Sigmoid colon (tissue), 7 donors: ENCODE data around the gene SPPL2B. TPM values are rescaled to one million over a fixed set of nuclear protein-coding genes. Genes with fewer than 3 reads are reported as not detected.

Source experiments
- DNase-seq: peaks from one replicate; pipeline ENCODE4 v3.0.0-alpha.2; 2019
- H3K27ac ChIP-seq, 4 donors: fragments of 200-600 bp; sonication (generic); one replicate each; pipeline ENCODE4 v1.5.1; 2016 to 2019; ENCODE audit warnings: mild to moderate bottlenecking in 1 of 4
- H3K27me3 ChIP-seq, 3 donors: fragments of 200-600 bp; sonication (generic); one replicate each; pipeline ENCODE4 v1.5.1; 2019; ENCODE audit warnings: mild to moderate bottlenecking in 1 of 3
- H3K36me3 ChIP-seq, 4 donors: fragments of 200-600 bp; sonication (generic); one replicate each; pipeline ENCODE4 v1.5.1; 2016 to 2019
- H3K4me1 ChIP-seq, 4 donors: fragments of 200-600 bp; sonication (generic); one replicate each; pipeline ENCODE4 v1.5.1; 2017 to 2019
- H3K4me3 ChIP-seq, 4 donors: fragments of 200-600 bp; sonication (generic); one replicate each; pipeline ENCODE4 v1.5.1; 2017 to 2019; ENCODE audit warnings: mild to moderate bottlenecking in 2 of 4, moderate library complexity in 1 of 4
- H3K9me3 ChIP-seq, 4 donors: fragments of 200-600 bp in 3 of 4; sonication (generic) in 3 of 4; one replicate each; pipeline versions ENCODE4 v1.5.1 to v1.6.1; 2013 to 2019
- CTCF ChIP-seq, 4 experiments: fragments of 450-650 bp in 3 of 4; fragments of 200-600 bp in 1 of 4; IDR thresholded peaks; one replicate each; pipeline ENCODE4 v1.5.1; 2016 to 2019; ENCODE audit warnings: antibody characterized with exemption in 4 of 4, mild to moderate bottlenecking in 3 of 4, moderate library complexity in 2 of 4
- EP300 ChIP-seq, 4 donors: sonication (generic); formaldehyde crosslinking; IDR thresholded peaks; one replicate each; pipeline ENCODE4 v1.6.1; 2017; ENCODE audit warnings: antibody characterized with exemption in 4 of 4
- POLR2A ChIP-seq, 2 donors: fragments of 450-650 bp; IDR thresholded peaks; one replicate each; pipeline ENCODE4 v1.6.1; 2016; ENCODE audit warnings: antibody characterized with exemption in 2 of 2, mild to moderate bottlenecking in 2 of 2, moderate library complexity in 2 of 2
- POLR2AphosphoS5 ChIP-seq, 4 donors: sonication (generic); formaldehyde crosslinking; IDR thresholded peaks; one replicate each; pipeline ENCODE4 v1.6.1; 2017; ENCODE audit warnings: antibody characterized with exemption in 4 of 4
- WGBS, 2 donors: extraction: QIAGEN DNeasy Blood & Tissue Kit; methylation state at CpG; one replicate each; pipeline ENCODE4 v1.1.7; 2013; 5-methylcytosine and 5-hydroxymethylcytosine counted together
- intact Hi-C: fragments of 100-400 bp; cut with DNase I; formaldehyde crosslinking; loops from one replicate; pipeline ENCODE4 v1.15.1; 2023
- polyA plus RNA-seq, 3 donors: library from polyadenylated mRNA; stranded (reverse); fragments of 200-250 nt; gene quantifications; one replicate each; pipeline ENCODE4 v1.2.3, GENCODE V29; 2013
- total RNA-seq, 4 donors: library from RNA; depleted of rRNA; stranded (reverse); fragments of >200 nt; gene quantifications; one replicate each; pipeline ENCODE4 v1.1.0, GENCODE V29; 2016
- donor health status: healthy with polysubstance abuse.
- donor health status: Bipolar disorder and iron deficiency.
- donor health status: healthy.

SPPL2B gene
- total and polyA plus RNA-seq, 7 donors, result 6.0 to 145 (median 17.1) TPM

GRCh38 chr19:2381148-2381820 is 52.8 kb downstream of the SPPL2B start:
- Histone ChIP-seq H3K36me3 (no peaks in the 10 kb centered on the region), H3K4me3 (no peak overlapping the region), H3K27ac (peak overlapping the region in 1 of 4 donors; percentile 37), H3K27me3 (peaks cover 0 to 8% (median 3%) of the 10 kb centered on the region in 3 donors), H3K4me1 (peaks cover 0 to 4% (median 2%) of the 10 kb centered on the region in 4 donors), H3K9me3 (no peaks in the 10 kb centered on the region)
- TF ChIP-seq CTCF (IDR thresholded peaks at IDR 0.05), result no peak
- TF ChIP-seq POLR2AphosphoS5 (IDR thresholded peaks at IDR 0.05), result no peak
- no peak for TF ChIP-seq EP300 (IDR thresholded peaks at IDR 0.05)
- TF ChIP-seq POLR2A (IDR thresholded peaks at IDR 0.05), result no peak
- WGBS, 2 donors, result 70% methylated on average over 18 of the region's 18 CpGs
- no peak for DNase-seq
- intact Hi-C loops, result no loop called here

GRCh38 chr19:2382530-2383222 is 54.2 kb downstream of the SPPL2B start:
- peaks cover 0 to 4% (median 2%) of the 10 kb centered on the region in 4 donors for H3K4me1 ChIP-seq
- no peak overlapping the region for H3K27ac ChIP-seq
- H3K9me3 ChIP-seq, result no peaks in the 10 kb centered on the region
- intact Hi-C loops, result no loop called here
- peaks cover 0 to 21% (median 3%) of the 10 kb centered on the region in 3 donors for H3K27me3 ChIP-seq
- WGBS, 2 donors, result 86 to 92% methylated on average over 13 of the region's 13 CpGs
- H3K36me3 ChIP-seq, result no peaks in the 10 kb centered on the region
- no peak for DNase-seq
- no peak overlapping the region for H3K4me3 ChIP-seq
- no peak for TF ChIP-seq POLR2AphosphoS5 (IDR thresholded peaks at IDR 0.05)
- TF ChIP-seq POLR2A (IDR thresholded peaks at IDR 0.05), result no peak
- no peak for TF ChIP-seq EP300 (IDR thresholded peaks at IDR 0.05)
- no peak for TF ChIP-seq CTCF (IDR thresholded peaks at IDR 0.05)

- H3K4me1 ChIP-seq, result peaks cover 0 to 4% (median 2%) of the 10 kb centered on the region in 4 donors
- H3K4me3 ChIP-seq, result no peak overlapping the region
- no peak for TF ChIP-seq CTCF (IDR thresholded peaks at IDR 0.05)
- no peak for TF ChIP-seq POLR2AphosphoS5 (IDR thresholded peaks at IDR 0.05)
- TF ChIP-seq EP300 (IDR thresholded peaks at IDR 0.05), result no peak
- TF ChIP-seq POLR2A (IDR thresholded peaks at IDR 0.05), result no peak
- intact Hi-C loops, result no loop called here
- H3K9me3 ChIP-seq, result no peaks in the 10 kb centered on the region
- no peak for DNase-seq
- H3K27me3 ChIP-seq, result peaks cover 0 to 22% (median 3%) of the 10 kb centered on the region in 3 donors
- H3K36me3 ChIP-seq, result no peaks in the 10 kb centered on the region
- no peak overlapping the region for H3K27ac ChIP-seq
- WGBS, 2 donors, result 13 to 24% methylated on average over 37 of the region's 37 CpGs
Observed at GRCh38 chr19:2385053-2385721, 56.7 kb downstream of the SPPL2B start.

GRCh38 chr19:2387367-2388288 is 59.1 kb downstream of the SPPL2B start:
- peaks cover 0 to 22% (median 0%) of the 10 kb centered on the region in 3 donors for H3K27me3 ChIP-seq
- H3K36me3 ChIP-seq, result no peaks in the 10 kb centered on the region
- peaks cover 0 to 4% (median 2%) of the 10 kb centered on the region in 4 donors for H3K4me1 ChIP-seq
- WGBS, 2 donors, result 82 to 83% methylated on average over 20 of the region's 20 CpGs
- no peak for TF ChIP-seq POLR2AphosphoS5 (IDR thresholded peaks at IDR 0.05)
- no peak for TF ChIP-seq CTCF (IDR thresholded peaks at IDR 0.05)
- TF ChIP-seq POLR2A (IDR thresholded peaks at IDR 0.05), result no peak
- no peak for TF ChIP-seq EP300 (IDR thresholded peaks at IDR 0.05)
- DNase-seq, result no peak
- intact Hi-C loops, result no loop called here
- no peaks in the 10 kb centered on the region for H3K9me3 ChIP-seq
- H3K4me3 ChIP-seq, result no peak overlapping the region
- H3K27ac ChIP-seq, result no peak overlapping the region
